BE2C (cell line): ENCODE measurements around the gene KCNT1.
"Not testable (repeated sequence)": the region's sequence is repeated elsewhere in the genome, so short reads cannot be mapped to it uniquely, and the experiment has no call there.

ENCODE experiments used
- DNase-seq: peaks from one replicate; pipeline ENCODE4 v3.0.0-alpha.2; 2020
- H3K27me3 ChIP-seq: fragments of 250-450 bp; sonication (Bioruptor Pico); 2 replicates; pipeline ENCODE4 v1.5.1; 2020; ENCODE audit warnings: mild to moderate bottlenecking
- H3K36me3 ChIP-seq: fragments of 250-450 bp; sonication (Bioruptor Pico); 2 replicates; pipeline ENCODE4 v1.5.1; 2020; ENCODE audit warnings: mild to moderate bottlenecking
- H3K4me1 ChIP-seq: fragments of 250-450 bp; sonication (Bioruptor Pico); 2 replicates; pipeline ENCODE4 v1.5.1; 2020
- H3K4me3 ChIP-seq: 2 replicates; pipeline ENCODE4 v1.5.1; 2011; ENCODE audit warnings: low read depth, low read length
- H3K9me3 ChIP-seq: fragments of 250-450 bp; sonication (Bioruptor Pico); 2 replicates; pipeline ENCODE4 v1.5.1; 2020
- TF ChIP-seq, protein P1 (sequence below): IDR thresholded peaks from 2 replicates; pipeline ENCODE4 v1.5.1; 2012; ENCODE audit warnings: mild to moderate bottlenecking, low read depth, low read length

Gene KCNT1

DNA sequence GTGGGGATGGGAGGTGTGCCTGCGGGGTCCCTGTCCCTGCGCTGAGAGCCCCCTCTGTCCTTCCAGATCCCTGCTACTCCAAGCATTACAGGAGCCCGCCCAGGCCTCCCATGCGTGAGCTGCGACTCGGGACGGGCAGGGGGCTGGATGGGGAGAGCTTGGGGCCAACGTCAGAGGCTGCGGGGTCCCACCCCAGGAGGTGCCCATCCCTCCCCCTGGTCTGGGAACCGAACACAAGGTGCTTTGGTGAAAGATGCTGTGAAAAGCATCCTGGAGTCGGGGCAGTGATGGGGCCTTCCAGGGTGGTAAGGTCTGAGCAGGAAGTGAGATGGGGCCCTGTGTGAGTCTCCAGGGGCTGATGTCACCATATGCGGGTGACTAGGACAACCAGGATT lies 36.2 kb upstream of the KCNT1 start:
- DNase-seq: no peak
- TF ChIP-seq, protein P1, sequence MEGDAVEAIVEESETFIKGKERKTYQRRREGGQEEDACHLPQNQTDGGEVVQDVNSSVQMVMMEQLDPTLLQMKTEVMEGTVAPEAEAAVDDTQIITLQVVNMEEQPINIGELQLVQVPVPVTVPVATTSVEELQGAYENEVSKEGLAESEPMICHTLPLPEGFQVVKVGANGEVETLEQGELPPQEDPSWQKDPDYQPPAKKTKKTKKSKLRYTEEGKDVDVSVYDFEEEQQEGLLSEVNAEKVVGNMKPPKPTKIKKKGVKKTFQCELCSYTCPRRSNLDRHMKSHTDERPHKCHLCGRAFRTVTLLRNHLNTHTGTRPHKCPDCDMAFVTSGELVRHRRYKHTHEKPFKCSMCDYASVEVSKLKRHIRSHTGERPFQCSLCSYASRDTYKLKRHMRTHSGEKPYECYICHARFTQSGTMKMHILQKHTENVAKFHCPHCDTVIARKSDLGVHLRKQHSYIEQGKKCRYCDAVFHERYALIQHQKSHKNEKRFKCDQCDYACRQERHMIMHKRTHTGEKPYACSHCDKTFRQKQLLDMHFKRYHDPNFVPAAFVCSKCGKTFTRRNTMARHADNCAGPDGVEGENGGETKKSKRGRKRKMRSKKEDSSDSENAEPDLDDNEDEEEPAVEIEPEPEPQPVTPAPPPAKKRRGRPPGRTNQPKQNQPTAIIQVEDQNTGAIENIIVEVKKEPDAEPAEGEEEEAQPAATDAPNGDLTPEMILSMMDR: no peak
- no peaks in the 10 kb centered on the region for H3K9me3 ChIP-seq
- H3K36me3 ChIP-seq: no peaks in the 10 kb centered on the region
- H3K4me3 ChIP-seq: no peak overlapping the region
- H3K4me1 ChIP-seq: peaks cover 14% of the 10 kb centered on the region
- H3K27me3 ChIP-seq: no peaks in the 10 kb centered on the region; the same call in 1 of the 2 replicates

DNA sequence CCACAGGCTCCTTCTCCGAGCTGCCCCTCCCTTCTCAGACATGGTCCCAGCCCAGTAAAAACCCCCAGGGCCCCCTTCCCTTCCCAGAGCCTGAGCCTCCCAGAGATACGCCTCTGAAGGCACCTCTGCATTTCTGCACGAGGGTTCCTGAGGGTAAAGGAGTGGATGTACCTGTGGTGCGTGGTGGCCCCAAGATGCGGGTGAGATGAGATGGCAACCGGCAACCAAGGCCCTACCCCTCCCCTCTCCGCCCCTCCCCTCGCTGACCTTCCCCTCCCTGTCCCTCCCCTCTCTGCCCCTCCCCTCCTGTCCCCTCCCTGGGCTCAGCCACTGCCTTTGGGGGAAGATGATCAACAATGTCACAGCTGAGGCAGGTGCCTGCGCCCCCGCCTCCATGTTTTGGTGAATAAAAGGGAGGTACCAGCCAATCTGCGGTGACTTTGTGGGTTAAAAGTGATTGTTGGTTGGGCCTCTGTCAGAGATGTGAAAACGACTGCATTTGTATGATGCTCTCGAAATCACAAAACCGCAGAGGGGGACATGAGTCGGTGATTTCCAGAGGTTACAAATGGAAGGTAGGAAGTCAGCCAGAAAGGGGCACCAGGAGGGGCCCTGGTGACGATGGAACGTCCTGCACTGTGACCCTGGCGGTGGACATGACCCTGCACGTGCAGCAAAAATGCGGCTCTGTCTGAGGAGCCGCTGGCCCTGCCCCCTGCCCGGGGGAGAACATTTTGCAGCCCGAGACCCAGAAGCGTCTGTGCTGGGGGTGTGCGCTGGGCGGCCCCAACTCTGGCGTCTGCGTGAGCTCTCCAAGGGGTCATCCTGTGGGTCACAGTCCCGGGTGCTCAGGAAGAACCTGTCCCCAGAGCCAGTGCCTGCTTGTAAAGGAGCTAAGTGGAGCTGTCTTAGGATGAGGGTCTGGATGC lies 35.2 kb upstream of the KCNT1 start:
- no peak overlapping the region for H3K4me3 ChIP-seq
- no peak for DNase-seq
- no peaks in the 10 kb centered on the region for H3K36me3 ChIP-seq
- H3K9me3 ChIP-seq: no peaks in the 10 kb centered on the region
- H3K4me1 ChIP-seq: peaks cover 13% of the 10 kb centered on the region
- TF ChIP-seq, protein P1: no peak
- no peaks in the 10 kb centered on the region; the same call in none of the 2 replicates for H3K27me3 ChIP-seq

DNA sequence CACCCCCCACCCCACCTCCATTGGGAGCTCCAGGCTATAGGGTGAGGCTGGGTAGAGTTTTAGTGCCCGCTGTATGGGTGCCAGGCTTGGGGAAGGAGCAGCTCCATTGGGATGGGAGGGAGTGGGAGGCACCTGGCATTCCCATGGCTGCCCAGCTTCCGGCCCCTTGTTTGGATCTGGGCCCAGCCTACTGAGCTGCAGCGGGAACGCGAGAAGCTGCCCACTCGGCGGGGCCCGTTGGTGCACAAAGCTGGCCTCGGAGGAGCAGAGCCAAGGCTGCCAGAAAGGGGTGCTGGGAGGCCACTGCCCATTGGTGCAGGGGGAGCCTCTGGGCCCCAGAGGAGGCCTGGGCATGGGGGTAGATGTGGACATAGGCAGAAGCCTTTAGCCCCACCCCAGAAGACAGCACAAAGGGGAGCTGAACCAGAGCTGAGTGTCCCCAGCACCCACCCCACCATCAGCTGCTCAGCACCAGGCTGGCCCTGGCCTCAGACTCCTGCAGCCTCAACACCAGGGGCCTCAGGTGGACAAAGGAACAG lies 34.5 kb upstream of the KCNT1 start:
- Histone ChIP-seq H3K27me3 (no peaks in the 10 kb centered on the region; the same call in none of the 2 replicates), H3K9me3 (no peaks in the 10 kb centered on the region)

DNA sequence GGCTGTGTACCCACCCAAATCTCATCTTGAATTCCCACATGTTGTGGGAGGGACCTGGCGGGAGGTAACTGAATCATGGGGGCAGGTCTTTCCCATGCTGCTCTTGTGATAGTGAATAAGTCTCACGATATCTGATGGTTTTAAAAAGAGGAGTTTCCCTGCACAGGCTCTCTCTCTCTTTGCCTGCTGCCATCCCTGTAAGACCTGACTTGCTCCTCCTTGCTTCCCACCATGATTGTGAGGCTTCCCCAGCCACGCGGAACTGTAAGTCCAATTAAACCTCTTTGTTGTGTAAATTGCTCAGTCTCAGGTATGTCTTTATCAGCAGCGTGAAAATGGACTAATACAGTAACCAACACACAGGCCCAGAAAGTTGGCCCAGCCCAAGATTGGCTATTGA lies 33.0 kb upstream of the KCNT1 start:
- H3K9me3 ChIP-seq, H3K36me3 ChIP-seq, H3K27me3 ChIP-seq, H3K4me1 ChIP-seq, H3K4me3 ChIP-seq, DNase-seq: not testable (repeated sequence)

More for the DNA sequence above, 34.5 kb upstream of the KCNT1 start:
- DNase-seq: no peak
- Histone ChIP-seq H3K4me3 (no peak overlapping the region), H3K36me3 (no peaks in the 10 kb centered on the region), H3K4me1 (peaks cover 6% of the 10 kb centered on the region)
- TF ChIP-seq, protein P1: no peak

DNA sequence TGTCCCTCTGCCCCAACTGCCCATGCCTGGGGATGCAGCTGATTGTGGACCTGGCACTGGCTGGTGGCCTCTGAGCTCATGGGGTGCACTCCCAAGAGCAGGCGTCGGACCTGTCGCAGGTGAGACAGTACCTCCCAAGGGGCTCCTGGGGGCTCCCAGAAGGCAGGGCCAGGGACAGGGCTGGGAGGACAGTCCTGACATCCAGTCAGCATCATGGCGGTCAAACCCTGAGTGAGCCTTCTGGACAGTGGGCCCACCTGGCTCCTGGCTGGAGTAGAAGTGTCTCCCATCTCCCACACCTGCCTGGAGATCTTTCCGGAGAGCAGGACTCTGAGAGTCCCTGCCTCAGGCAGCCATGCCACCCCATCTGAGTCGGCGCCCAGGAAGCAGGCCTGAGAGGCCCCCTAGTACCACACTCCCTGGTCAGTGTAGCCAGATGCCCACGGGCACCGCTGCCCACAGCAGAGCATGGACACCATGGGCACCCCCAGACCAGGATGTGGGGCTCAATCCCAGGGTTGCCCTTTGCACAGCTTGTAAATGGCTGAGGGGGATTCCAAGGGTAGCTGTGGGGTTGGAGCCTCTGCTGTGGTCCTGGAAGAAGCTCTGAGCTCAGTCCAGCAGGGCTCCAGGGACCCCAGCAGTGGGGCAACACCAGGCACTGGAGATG lies 32.2 kb upstream of the KCNT1 start:
- Histone ChIP-seq H3K4me1 (no peaks in the 10 kb centered on the region), H3K27me3 (no peaks in the 10 kb centered on the region; the same call in none of the 2 replicates), H3K9me3 (no peaks in the 10 kb centered on the region), H3K36me3 (no peaks in the 10 kb centered on the region), H3K4me3 (no peak overlapping the region)
- TF ChIP-seq, protein P1: no peak
- DNase-seq: no peak

DNA sequence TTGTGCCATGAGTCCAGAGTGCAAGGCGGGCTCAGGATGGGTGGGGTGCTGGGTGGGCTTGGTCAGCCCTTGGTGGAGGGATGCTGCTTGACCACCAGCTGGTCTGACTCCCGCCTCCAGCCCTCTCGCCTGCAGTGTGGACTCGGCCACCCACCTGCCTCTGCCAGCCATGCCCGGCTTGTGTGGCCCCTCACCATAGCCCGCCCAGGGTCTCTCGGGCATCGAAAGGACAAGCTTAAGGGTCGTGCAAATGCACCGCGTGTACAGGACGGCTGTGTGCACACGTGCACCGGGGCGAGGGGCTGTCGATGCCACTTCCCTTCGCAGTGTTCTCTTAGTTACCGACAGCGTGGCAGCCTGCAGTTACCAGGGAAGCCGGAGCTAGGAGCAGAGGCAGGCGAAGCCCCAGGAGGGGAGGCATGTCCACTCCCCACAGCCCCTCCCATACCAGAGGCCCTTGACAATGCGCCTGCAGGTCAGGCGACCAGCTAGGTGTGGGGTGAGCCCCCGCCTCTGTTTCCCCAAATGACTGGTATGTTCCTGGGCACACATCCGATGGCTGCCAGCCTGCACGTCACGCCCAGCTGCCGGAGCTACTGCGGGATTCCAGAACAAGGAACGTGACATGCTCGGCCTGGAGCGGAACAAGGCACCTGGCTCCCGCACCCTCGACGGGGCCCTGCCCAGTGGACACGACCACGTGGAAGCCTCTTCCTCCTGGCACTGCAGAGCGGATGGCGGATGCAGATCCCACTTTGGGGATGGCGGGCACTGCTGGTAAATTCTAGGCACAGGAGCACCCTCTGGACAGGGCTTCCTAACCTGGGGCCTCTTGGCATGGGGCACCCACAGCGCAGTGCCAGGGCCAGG lies 31.0 kb upstream of the KCNT1 start:
- Histone ChIP-seq H3K27me3 (no peaks in the 10 kb centered on the region; the same call in none of the 2 replicates), H3K4me1 (no peaks in the 10 kb centered on the region), H3K9me3 (no peaks in the 10 kb centered on the region), H3K4me3 (no peak overlapping the region), H3K36me3 (no peaks in the 10 kb centered on the region)
- TF ChIP-seq, protein P1: no peak
- DNase-seq: no peak
